Glutamatergic neuron (in vitro differentiated cells): ENCODE data around the gene PACRG. TPM values are rescaled to one million over a fixed set of nuclear protein-coding genes. Genes with fewer than 3 reads are reported as not detected.

Source experiments
- DNase-seq: peaks from one replicate; pipeline ENCODE4 v3.0.0; 2022
- H3K27ac Mint-ChIP-seq: one replicate; pipeline ENCODE4 v1.8.0; 2020; ENCODE audit warnings: mild to moderate bottlenecking, mixed read lengths, inconsistent platforms; ENCODE audit not compliant: unreplicated experiment
- H3K27me3 Mint-ChIP-seq: one replicate; pipeline ENCODE4 v1.8.0; 2020; ENCODE audit warnings: mild to moderate bottlenecking, moderate library complexity, mixed read lengths, inconsistent platforms; ENCODE audit not compliant: unreplicated experiment
- H3K36me3 Mint-ChIP-seq: one replicate; pipeline ENCODE4 v1.8.0; 2020; ENCODE audit warnings: mild to moderate bottlenecking, mixed read lengths, inconsistent platforms; ENCODE audit not compliant: unreplicated experiment
- H3K4me1 Mint-ChIP-seq: one replicate; pipeline ENCODE4 v1.8.0; 2020; ENCODE audit warnings: mild to moderate bottlenecking, low read depth, mixed read lengths, inconsistent platforms; ENCODE audit not compliant: unreplicated experiment
- H3K4me3 Mint-ChIP-seq: one replicate; pipeline ENCODE4 v1.8.0; 2020; ENCODE audit warnings: mild to moderate bottlenecking, mixed read lengths, inconsistent platforms; ENCODE audit not compliant: unreplicated experiment
- H3K9me3 Mint-ChIP-seq: one replicate; pipeline ENCODE4 v1.8.0; 2020; ENCODE audit warnings: mild to moderate bottlenecking, moderate library complexity, mixed read lengths, inconsistent platforms; ENCODE audit not compliant: unreplicated experiment
- total RNA-seq: library from RNA; stranded (reverse); fragmentation: NEBNext Ultra II Directional; extraction: Animal tissue kit (Norgen Biotek cat#: 25700); gene quantifications from one replicate; pipeline ENCODE4 v1.2.1, GENCODE V29; 2021; ENCODE audit not compliant: unreplicated experiment
- TF ChIP-seq, protein P1 (sequence below): fragments of 200-600 bp; sonication (generic); IDR thresholded peaks from one replicate; pipeline ENCODE4 v1.5.0; 2021; ENCODE audit not compliant: partially characterized antibody, unreplicated experiment

PACRG gene
- total RNA-seq, 1 donor from 2014 or later = not detected

DNA sequence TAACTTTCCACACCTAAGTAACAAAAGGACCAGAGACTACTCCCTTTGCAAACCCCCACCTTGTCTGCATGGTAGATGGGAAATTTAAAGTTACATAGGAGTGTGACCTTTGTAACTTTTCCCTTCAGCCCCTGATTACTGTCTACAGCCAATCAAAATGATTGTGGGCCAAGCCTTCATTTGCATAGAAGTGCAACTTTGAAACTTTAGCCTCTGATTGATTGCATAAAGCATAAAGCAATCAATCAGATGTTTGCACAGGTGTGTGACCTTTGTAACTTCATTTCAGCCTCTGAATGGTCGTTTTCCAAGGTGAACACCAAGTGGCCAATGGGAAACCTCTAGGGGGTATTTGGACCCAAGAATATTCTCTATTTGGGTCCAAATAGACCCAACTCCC is 46.3 kb upstream of the PACRG start:
- H3K36me3 Mint-ChIP-seq = no peaks in the 10 kb centered on the region
- TF ChIP-seq, protein P1, sequence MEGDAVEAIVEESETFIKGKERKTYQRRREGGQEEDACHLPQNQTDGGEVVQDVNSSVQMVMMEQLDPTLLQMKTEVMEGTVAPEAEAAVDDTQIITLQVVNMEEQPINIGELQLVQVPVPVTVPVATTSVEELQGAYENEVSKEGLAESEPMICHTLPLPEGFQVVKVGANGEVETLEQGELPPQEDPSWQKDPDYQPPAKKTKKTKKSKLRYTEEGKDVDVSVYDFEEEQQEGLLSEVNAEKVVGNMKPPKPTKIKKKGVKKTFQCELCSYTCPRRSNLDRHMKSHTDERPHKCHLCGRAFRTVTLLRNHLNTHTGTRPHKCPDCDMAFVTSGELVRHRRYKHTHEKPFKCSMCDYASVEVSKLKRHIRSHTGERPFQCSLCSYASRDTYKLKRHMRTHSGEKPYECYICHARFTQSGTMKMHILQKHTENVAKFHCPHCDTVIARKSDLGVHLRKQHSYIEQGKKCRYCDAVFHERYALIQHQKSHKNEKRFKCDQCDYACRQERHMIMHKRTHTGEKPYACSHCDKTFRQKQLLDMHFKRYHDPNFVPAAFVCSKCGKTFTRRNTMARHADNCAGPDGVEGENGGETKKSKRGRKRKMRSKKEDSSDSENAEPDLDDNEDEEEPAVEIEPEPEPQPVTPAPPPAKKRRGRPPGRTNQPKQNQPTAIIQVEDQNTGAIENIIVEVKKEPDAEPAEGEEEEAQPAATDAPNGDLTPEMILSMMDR = no peak
- H3K9me3 Mint-ChIP-seq = no peaks in the 10 kb centered on the region
- DNase-seq = no peak
- no peak overlapping the region for H3K27ac Mint-ChIP-seq
- no peaks in the 10 kb centered on the region for H3K27me3 Mint-ChIP-seq
- no peak overlapping the region for H3K4me3 Mint-ChIP-seq
- peaks cover 1% of the 10 kb centered on the region for H3K4me1 Mint-ChIP-seq

DNA sequence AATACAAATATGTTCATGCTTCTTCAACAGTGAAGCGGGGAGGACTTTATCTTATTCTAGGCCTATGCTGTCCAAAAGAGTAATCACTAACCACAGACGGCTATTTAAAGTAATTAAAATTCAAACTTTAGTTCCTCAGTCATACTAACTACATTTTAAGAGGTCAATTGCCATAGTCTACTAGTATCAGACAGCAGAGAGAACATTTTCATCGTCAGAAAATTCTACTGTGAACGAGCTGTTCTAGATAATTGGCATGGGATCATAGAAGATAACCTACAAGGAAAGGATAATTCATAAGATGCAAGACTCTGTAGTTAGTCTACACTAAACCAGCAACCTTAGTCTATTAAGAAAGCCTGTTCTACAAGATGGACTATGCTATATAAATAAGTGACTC is 44.6 kb upstream of the PACRG start:
- TF ChIP-seq, protein P1 = no peak
- Mint-ChIP-seq H3K4me1 (peaks cover 1% of the 10 kb centered on the region), H3K9me3 (no peaks in the 10 kb centered on the region), H3K36me3 (no peaks in the 10 kb centered on the region), H3K4me3 (no peak overlapping the region), H3K27me3 (no peaks in the 10 kb centered on the region), H3K27ac (no peak overlapping the region)
- no peak for DNase-seq

DNA sequence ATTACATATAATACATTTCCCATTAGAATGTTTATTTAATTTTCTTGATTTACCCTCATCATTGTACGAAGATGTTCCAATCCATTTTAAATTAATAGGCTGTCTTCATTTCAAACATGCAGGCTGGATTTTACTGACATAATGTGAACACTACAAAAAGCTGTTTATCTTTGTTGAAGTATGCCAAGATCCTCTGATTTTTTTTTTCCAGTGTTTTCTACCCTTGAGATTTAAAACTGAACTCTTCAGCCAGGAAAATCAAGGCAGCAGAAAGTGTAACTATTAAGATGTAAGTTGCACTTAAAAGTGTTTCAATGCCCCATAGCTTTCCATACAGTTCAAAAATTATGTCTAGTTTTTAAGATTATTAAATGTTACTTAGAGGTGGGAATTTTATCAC is 43.7 kb upstream of the PACRG start:
- peaks cover 6% of the 10 kb centered on the region for H3K4me1 Mint-ChIP-seq
- TF ChIP-seq, protein P1 = no peak
- no peak for DNase-seq
- H3K27ac Mint-ChIP-seq = no peak overlapping the region
- no peaks in the 10 kb centered on the region for H3K9me3 Mint-ChIP-seq
- no peak overlapping the region for H3K4me3 Mint-ChIP-seq
- no peaks in the 10 kb centered on the region for H3K27me3 Mint-ChIP-seq
- H3K36me3 Mint-ChIP-seq = no peaks in the 10 kb centered on the region

DNA sequence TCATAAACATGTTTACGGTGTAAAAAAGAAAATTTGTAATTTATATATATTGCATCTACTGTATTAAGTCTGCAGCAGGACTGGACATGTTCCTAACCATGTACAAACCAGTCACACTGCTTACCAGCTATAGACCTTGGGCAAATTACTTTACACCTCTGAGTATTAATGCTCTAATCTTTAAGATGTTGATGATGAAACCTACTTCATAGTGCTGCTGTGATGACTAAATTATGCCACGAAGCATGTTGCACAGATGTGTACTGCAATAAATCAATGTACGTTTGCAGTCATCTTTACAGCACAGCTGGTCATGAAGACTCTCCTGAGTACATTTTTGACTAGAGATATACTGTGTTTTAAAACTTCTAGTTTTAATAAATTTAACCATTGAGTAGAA is 42.8 kb upstream of the PACRG start:
- DNase-seq = no peak
- no peaks in the 10 kb centered on the region for H3K27me3 Mint-ChIP-seq
- no peaks in the 10 kb centered on the region for H3K9me3 Mint-ChIP-seq
- no peak overlapping the region for H3K4me3 Mint-ChIP-seq
- peaks cover 10% of the 10 kb centered on the region for H3K4me1 Mint-ChIP-seq
- H3K27ac Mint-ChIP-seq = no peak overlapping the region
- H3K36me3 Mint-ChIP-seq = no peaks in the 10 kb centered on the region
- TF ChIP-seq, protein P1 = no peak

DNA sequence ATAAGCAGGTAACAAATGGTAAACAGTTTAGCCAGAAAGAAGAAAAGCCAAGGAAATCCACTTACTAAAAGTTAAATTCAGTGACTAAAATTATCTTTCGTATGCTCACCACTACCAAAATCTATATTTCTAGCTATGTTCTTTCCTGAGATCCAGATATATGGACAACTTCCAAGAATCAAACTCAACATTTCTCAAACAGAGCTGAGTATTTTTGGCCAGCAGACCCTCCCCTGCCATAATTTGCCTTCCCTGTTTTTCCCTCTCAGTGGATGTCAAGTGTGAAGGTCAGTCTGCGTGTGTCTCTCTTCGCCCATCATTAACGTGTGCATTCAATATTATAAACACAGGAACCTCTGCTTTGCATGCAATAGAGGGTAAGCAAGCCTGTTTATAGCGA is 42.2 kb upstream of the PACRG start:
- no peak overlapping the region for H3K27ac Mint-ChIP-seq
- H3K27me3 Mint-ChIP-seq = no peaks in the 10 kb centered on the region
- TF ChIP-seq, protein P1 = no peak
- H3K4me1 Mint-ChIP-seq = peaks cover 10% of the 10 kb centered on the region
- H3K36me3 Mint-ChIP-seq = no peaks in the 10 kb centered on the region
- H3K9me3 Mint-ChIP-seq = no peaks in the 10 kb centered on the region
- no peak for DNase-seq
- H3K4me3 Mint-ChIP-seq = no peak overlapping the region
